Neural progenitor cell (in vitro differentiated cells): ENCODE measurements around the gene METRNL. TPM values are rescaled to one million over a fixed set of nuclear protein-coding genes. Genes with fewer than 3 reads are reported as not detected.

Experiments
- DNase-seq: peaks from one replicate; pipeline ENCODE4 v3.0.0-alpha.2; 2016; ENCODE audit warnings: low spot score
- H2AFZ ChIP-seq: fragments of 200-600 bp; sonication (generic); replicated peaks from 2 replicates; pipeline ENCODE4 v1.6.1; 2016; ENCODE audit warnings: antibody characterized with exemption
- H3F3A ChIP-seq: fragments of 200-600 bp; sonication (generic); 2 replicates; pipeline ENCODE4 v1.6.1; 2016; ENCODE audit warnings: antibody characterized with exemption, low read depth
- H3K27ac ChIP-seq: fragments of 200-600 bp; sonication (generic); 2 replicates; pipeline ENCODE4 v1.5.1; 2016; ENCODE audit warnings: mild to moderate bottlenecking
- H3K27me3 ChIP-seq: fragments of 200-600 bp; sonication (generic); 2 replicates; pipeline ENCODE4 v1.6.1; 2016; ENCODE audit warnings: mild to moderate bottlenecking, moderate library complexity
- H3K36me3 ChIP-seq: fragments of 200-600 bp; sonication (generic); 2 replicates; pipeline ENCODE4 v1.5.1; 2016
- H3K4me1 ChIP-seq: fragments of 200-600 bp; sonication (generic); 2 replicates; pipeline ENCODE4 v1.6.1; 2016; ENCODE audit warnings: mixed run types
- H3K4me2 ChIP-seq: fragments of 200-600 bp; sonication (generic); 2 replicates; pipeline ENCODE4 v1.6.1; 2016
- H3K4me3 ChIP-seq: fragments of 200-600 bp; sonication (generic); 2 replicates; pipeline ENCODE4 v1.5.1; 2016
- H3K79me2 ChIP-seq: fragments of 200-600 bp; sonication (generic); 2 replicates; pipeline ENCODE4 v1.6.1; 2016; ENCODE audit warnings: low read depth
- H3K9ac ChIP-seq: fragments of 200-600 bp; sonication (generic); 2 replicates; pipeline ENCODE4 v1.6.1; 2016
- H3K9me3 ChIP-seq: fragments of 200-600 bp; sonication (generic); 2 replicates; pipeline ENCODE4 v1.5.1; 2016; ENCODE audit warnings: low read depth
- H4K20me1 ChIP-seq: fragments of 200-600 bp; sonication (generic); 2 replicates; pipeline ENCODE4 v1.6.1; 2016; ENCODE audit warnings: low read depth
- H3K27ac Mint-ChIP-seq: 3 replicates; pipeline ENCODE4 v1.8.0; 2021; ENCODE audit warnings: mixed read lengths
- H3K27me3 Mint-ChIP-seq: 2 replicates; pipeline ENCODE4 v1.8.0; 2022; ENCODE audit warnings: low read depth, mild to moderate bottlenecking, inconsistent platforms, moderate library complexity, mixed read lengths; ENCODE audit not compliant: insufficient read depth
- H3K36me3 Mint-ChIP-seq: 3 replicates; pipeline ENCODE4 v1.8.0; 2021; ENCODE audit warnings: mixed read lengths
- H3K4me1 Mint-ChIP-seq: 3 replicates; pipeline ENCODE4 v1.8.0; 2021; ENCODE audit warnings: mixed read lengths
- H3K4me3 Mint-ChIP-seq: 3 replicates; pipeline ENCODE4 v1.8.0; 2021; ENCODE audit warnings: mild to moderate bottlenecking, moderate library complexity, mixed read lengths
- H3K9me3 Mint-ChIP-seq: 3 replicates; pipeline ENCODE4 v1.8.0; 2020; ENCODE audit warnings: mixed read lengths
- CTCF ChIP-seq: fragments of 200-600 bp; sonication (generic); IDR thresholded peaks from 2 replicates; pipeline ENCODE4 v1.5.1; 2017; ENCODE audit warnings: antibody characterized with exemption, mild to moderate bottlenecking
- EZH2 ChIP-seq: fragments of 200-600 bp; sonication (generic); IDR thresholded peaks from 2 replicates; pipeline ENCODE4 v1.6.1; 2017; ENCODE audit warnings: antibody characterized with exemption, mild to moderate bottlenecking, moderate library complexity
- EZH2phosphoT487 ChIP-seq: fragments of 200-600 bp; sonication (generic); IDR thresholded peaks from 2 replicates; pipeline ENCODE4 v1.6.1; 2017; ENCODE audit warnings: antibody characterized with exemption
- total RNA-seq: library from RNA; depleted of rRNA; stranded (reverse); fragments of >200 nt; gene quantifications from 2 replicates; pipeline ENCODE4 v1.2.3, GENCODE V29; 2015; ENCODE audit warnings: low replicate concordance

Gene METRNL
- total RNA-seq, 1 donor from 2014 or later, result 3.6 TPM

- H3K4me3 Mint-ChIP-seq, result no peak overlapping the region
- no peak overlapping the region for H2AFZ ChIP-seq
- H3K27ac Mint-ChIP-seq, result no peak overlapping the region
- H3K9me3 Mint-ChIP-seq, result peaks cover 4% of the 10 kb centered on the region
- peaks cover 27% of the 10 kb centered on the region for H3K4me1 Mint-ChIP-seq
- H3K4me3 ChIP-seq, result no peak overlapping the region
- H3K79me2 ChIP-seq, result no peaks in the 10 kb centered on the region
- peaks cover 42% of the 10 kb centered on the region for H3K27me3 Mint-ChIP-seq
- H3K4me1 ChIP-seq, result peaks cover 7% of the 10 kb centered on the region
- H3K9ac ChIP-seq, result no peak overlapping the region
- no peaks in the 10 kb centered on the region for H3K36me3 ChIP-seq
- no peak overlapping the region for H3K27ac ChIP-seq
- H3K27me3 ChIP-seq, result peaks cover 61% of the 10 kb centered on the region
- DNase-seq, result no peak
- H3K9me3 ChIP-seq, result no peaks in the 10 kb centered on the region
- no peak overlapping the region for H3K4me2 ChIP-seq
- peaks cover 5% of the 10 kb centered on the region for H3F3A ChIP-seq
- H3K36me3 Mint-ChIP-seq, result no peaks in the 10 kb centered on the region
- no peaks in the 10 kb centered on the region for H4K20me1 ChIP-seq
- TF ChIP-seq EZH2 (no peak), EZH2phosphoT487 (no peak), CTCF (no peak)
These were observed 42.8 kb downstream of the METRNL start for GRCh38 chr17:83121921-83122820.

GRCh38 chr17:83122834-83123233 lies 43.4 kb downstream of the METRNL start:
- H3K27ac ChIP-seq, result no peak overlapping the region
- H4K20me1 ChIP-seq, result no peaks in the 10 kb centered on the region
- H3K4me1 ChIP-seq, result peaks cover 7% of the 10 kb centered on the region
- no peak overlapping the region for H3K4me2 ChIP-seq
- no peak overlapping the region for H3K9ac ChIP-seq
- H3K4me1 Mint-ChIP-seq, result peaks cover 21% of the 10 kb centered on the region
- no peak overlapping the region for H3K27ac Mint-ChIP-seq
- peaks cover 60% of the 10 kb centered on the region for H3K27me3 ChIP-seq
- H3K79me2 ChIP-seq, result no peaks in the 10 kb centered on the region
- no peaks in the 10 kb centered on the region for H3K9me3 ChIP-seq
- H2AFZ ChIP-seq, result no peak overlapping the region
- H3K27me3 Mint-ChIP-seq, result peaks cover 42% of the 10 kb centered on the region
- DNase-seq, result no peak
- no peaks in the 10 kb centered on the region for H3K36me3 Mint-ChIP-seq
- no peaks in the 10 kb centered on the region for H3K36me3 ChIP-seq
- no peak for TF ChIP-seq EZH2
- TF ChIP-seq CTCF, result no peak
- no peak for TF ChIP-seq EZH2phosphoT487
- H3K4me3 Mint-ChIP-seq, result no peak overlapping the region
- peaks cover 5% of the 10 kb centered on the region for H3F3A ChIP-seq
- no peak overlapping the region for H3K4me3 ChIP-seq
- peaks cover 4% of the 10 kb centered on the region for H3K9me3 Mint-ChIP-seq

DNA sequence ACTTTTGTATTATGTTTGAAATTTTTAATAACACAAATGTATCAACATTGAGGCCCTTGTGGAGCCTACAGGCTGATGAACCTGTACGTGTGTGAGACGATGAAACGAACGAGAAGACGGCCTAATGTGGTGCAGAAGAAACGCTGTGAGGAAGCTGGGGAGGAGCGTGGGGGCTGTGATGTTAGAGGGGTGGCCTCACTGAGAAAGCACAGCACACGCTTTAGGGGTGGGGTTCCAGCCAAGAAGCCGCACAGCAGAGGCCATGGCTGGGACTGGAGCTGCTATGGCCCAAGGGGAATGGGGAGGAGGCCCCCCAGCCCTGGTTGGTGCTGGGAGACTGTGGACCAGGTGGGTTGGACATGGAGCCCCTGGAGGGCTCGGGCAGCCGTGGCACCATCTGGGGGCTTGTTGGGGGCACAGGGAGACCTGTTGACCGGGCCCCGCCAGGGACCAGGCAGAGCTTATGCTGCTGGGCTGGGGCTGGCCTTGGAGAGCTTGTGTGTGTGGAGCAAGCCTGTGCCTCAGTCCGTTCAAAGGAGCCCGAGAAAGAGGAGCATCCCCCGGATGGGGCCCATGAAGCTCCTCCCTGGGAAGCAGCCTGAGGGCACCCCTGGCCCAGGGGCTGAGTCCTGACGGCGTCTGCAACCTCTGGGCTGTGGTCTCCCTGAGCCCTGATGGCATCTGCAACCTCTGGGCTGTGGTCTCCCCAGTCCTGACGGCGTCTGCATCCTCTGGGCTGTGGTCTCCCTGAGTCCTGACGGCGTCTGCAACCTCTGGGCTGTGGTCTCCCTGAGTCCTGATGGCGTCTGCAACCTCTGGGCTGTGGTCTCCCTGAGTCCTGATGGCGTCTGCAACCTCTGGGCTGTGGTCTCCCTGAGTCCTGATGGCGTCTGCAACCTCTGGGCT lies 44.7 kb downstream of the METRNL start:
- Histone ChIP-seq H3K9ac (no peak overlapping the region), H3K79me2 (no peaks in the 10 kb centered on the region), H3K4me3 (no peak overlapping the region), H3K4me2 (no peak overlapping the region), H3K4me1 (no peaks in the 10 kb centered on the region), H3K27me3 (peaks cover 47% of the 10 kb centered on the region), H3K36me3 (no peaks in the 10 kb centered on the region), H2AFZ (no peak overlapping the region), H3K9me3 (no peaks in the 10 kb centered on the region), H3F3A (peaks cover 5% of the 10 kb centered on the region), H3K27ac (no peak overlapping the region), H4K20me1 (no peaks in the 10 kb centered on the region)
- peaks cover 35% of the 10 kb centered on the region for H3K27me3 Mint-ChIP-seq
- peaks cover 8% of the 10 kb centered on the region for H3K4me1 Mint-ChIP-seq
- peak overlapping the region; percentile 35 for H3K27ac Mint-ChIP-seq
- H3K4me3 Mint-ChIP-seq, result no peak overlapping the region
- TF ChIP-seq EZH2 (no peak), CTCF (no peak), EZH2phosphoT487 (no peak)
- peaks cover 4% of the 10 kb centered on the region for H3K9me3 Mint-ChIP-seq
- H3K36me3 Mint-ChIP-seq, result no peaks in the 10 kb centered on the region
- no peak for DNase-seq
